ENCODE measurements around the gene PARVB. TPM values are rescaled to one million over a fixed set of nuclear protein-coding genes. Genes with fewer than 3 reads are reported as not detected.

The PARVB gene
- total RNA-seq, 2 donors from 2014 or later = 4.5 to 11.4 TPM

GRCh38 chr22:44139773-44140172 lies 115.7 kb downstream of the PARVB start:
- no peak overlapping the region for H3K27ac ChIP-seq
- no peak for TF ChIP-seq CTCF (IDR thresholded peaks at IDR 0.05)
- no peak for DNase-seq
- no peak overlapping the region for H3K4me3 ChIP-seq
- no peak overlapping the region for H3K9ac ChIP-seq (ENCODE audit: low read depth in 2 of 2, low read length in 2 of 2)
- H3K4me1 ChIP-seq = no peaks in the 10 kb centered on the region
- intact Hi-C loops (cut with DNase I) = no loop called here
- H3K9me3 ChIP-seq = no peaks in the 10 kb centered on the region
- H3K27me3 ChIP-seq = no peaks in the 10 kb centered on the region
- H3K36me3 ChIP-seq = no peaks in the 10 kb centered on the region

- no peaks in the 10 kb centered on the region for H3K36me3 ChIP-seq
- intact Hi-C loops (cut with DNase I) = no loop called here
- no peak for DNase-seq
- H3K4me1 ChIP-seq = no peaks in the 10 kb centered on the region
- TF ChIP-seq CTCF (IDR thresholded peaks at IDR 0.05) = no peak
- no peak overlapping the region for H3K4me3 ChIP-seq
- H3K9me3 ChIP-seq = no peaks in the 10 kb centered on the region
- H3K27me3 ChIP-seq = no peaks in the 10 kb centered on the region
- H3K27ac ChIP-seq = no peak overlapping the region
- no peak overlapping the region for H3K9ac ChIP-seq (ENCODE audit: low read depth in 2 of 2, low read length in 2 of 2)
Observed at GRCh38 chr22:44142421-44143104, 118.5 kb downstream of the PARVB start.

- Histone ChIP-seq H3K4me1 (no peaks in the 10 kb centered on the region), H3K9me3 (no peaks in the 10 kb centered on the region), H3K27ac (no peak overlapping the region), H3K9ac (ENCODE audit: low read depth in 2 of 2, low read length in 2 of 2) (no peak overlapping the region), H3K36me3 (no peaks in the 10 kb centered on the region), H3K27me3 (no peaks in the 10 kb centered on the region), H3K4me3 (no peak overlapping the region)
- TF ChIP-seq CTCF (IDR thresholded peaks at IDR 0.05) = no peak
- intact Hi-C loops (cut with DNase I) = no loop called here
- no peak for DNase-seq
Observed at GRCh38 chr22:44143105-44143474, 119.0 kb downstream of the PARVB start.

GRCh38 chr22:44143579-44143978 lies 119.5 kb downstream of the PARVB start:
- Histone ChIP-seq H3K4me3 (no peak overlapping the region), H3K36me3 (no peaks in the 10 kb centered on the region), H3K27ac (no peak overlapping the region), H3K9ac (ENCODE audit: low read depth in 2 of 2, low read length in 2 of 2) (no peak overlapping the region), H3K9me3 (no peaks in the 10 kb centered on the region), H3K4me1 (no peaks in the 10 kb centered on the region), H3K27me3 (no peaks in the 10 kb centered on the region)
- DNase-seq = no peak
- TF ChIP-seq CTCF (IDR thresholded peaks at IDR 0.05) = no peak
- intact Hi-C loops (cut with DNase I) = no loop called here

GRCh38 chr22:44144046-44144569 lies 120.0 kb downstream of the PARVB start:
- no peaks in the 10 kb centered on the region for H3K27me3 ChIP-seq
- no peak for TF ChIP-seq CTCF (IDR thresholded peaks at IDR 0.05)
- H3K36me3 ChIP-seq = no peaks in the 10 kb centered on the region
- DNase-seq = no peak
- no peak overlapping the region for H3K4me3 ChIP-seq
- no peak overlapping the region for H3K9ac ChIP-seq (ENCODE audit: low read depth in 2 of 2, low read length in 2 of 2)
- H3K4me1 ChIP-seq = no peaks in the 10 kb centered on the region
- H3K27ac ChIP-seq = no peak overlapping the region
- intact Hi-C loops (cut with DNase I) = no loop called here
- H3K9me3 ChIP-seq = no peaks in the 10 kb centered on the region

Measured in colonic mucosa (tissue), 4 donors.